GM12878 (cell line): ENCODE data around the gene PRKAG2. TPM values are rescaled to one million over a fixed set of nuclear protein-coding genes. Genes with fewer than 3 reads are reported as not detected.

Source experiments
- ATAC-seq: fragments of 200-7000 bp; cut with Tn5 transposase; 3 replicates; pipeline ENCODE4 v1.9.1; 2020; ENCODE audit warnings: mild to moderate bottlenecking, moderate library complexity
- BruUV-seq: library from RNA; stranded (reverse); fragments of 400-500 nt; replicated peaks from 2 replicates; lab custom pipeline; 2021; lab: Mats Ljungman, UMichigan
- CTCF ChIA-PET: fragments of 300-600 bp; sonication (Branson Sonifier 250); formaldehyde crosslinking; extraction: SDS; loops from one replicate; lab custom pipeline; 2021; ENCODE audit warnings: inconsistent platforms; lab: Yijun Ruan, JAX
- POLR2A ChIA-PET: fragments of 350-600 bp; formaldehyde crosslinking; extraction: SDS; loops from one replicate; lab custom pipeline; 2021; ENCODE audit warnings: inconsistent platforms; lab: Charles Lee
- RAD21 ChIA-PET: fragments of 300-600 bp; sonication (Branson Sonifier 250); formaldehyde crosslinking; loops from one replicate; lab custom pipeline; 2023; ENCODE audit warnings: antibody characterized with exemption; ENCODE audit not compliant: unreplicated experiment; lab: Charles Lee
- SMC1A ChIA-PET: fragments of 300-600 bp; sonication (Branson Sonifier 250); formaldehyde crosslinking; loops from one replicate; lab custom pipeline; 2023; ENCODE audit not compliant: unreplicated experiment, uncharacterized antibody; lab: Charles Lee
- DNase-seq: peaks from one replicate; pipeline ENCODE4 v3.0.0-alpha.2; 2011; ENCODE audit warnings: low read depth, low spot score
- FAIRE-seq: peaks from 3 replicates; lab custom pipeline; 2011; peaks lifted over from hg19 to GRCh38; lab: Jason Lieb, UNC
- H2AFZ ChIP-seq: 2 replicates; pipeline ENCODE4 v1.6.0; 2011; ENCODE audit warnings: low read depth, low read length, control low read depth; ENCODE audit not compliant: control insufficient read depth
- H3K27ac ChIP-seq: 2 replicates; pipeline ENCODE4 v1.5.1; 2011; ENCODE audit warnings: control low read depth; ENCODE audit not compliant: control insufficient read depth, insufficient read depth
- H3K27me3 ChIP-seq, 2 experiments: replicated peaks in 1 of 2; 2 replicates each; pipeline versions ENCODE4 v1.6.0 to v1.6.1; 2011; ENCODE audit warnings: low read length in 1 of 2; ENCODE audit not compliant: control insufficient read depth in 2 of 2, insufficient read depth in 2 of 2
- H3K36me3 ChIP-seq, 2 experiments: 2 replicates each; pipeline ENCODE4 v1.5.1; 2011; ENCODE audit warnings: low read length in 1 of 2; ENCODE audit not compliant: control insufficient read depth in 2 of 2, insufficient read depth in 2 of 2
- H3K4me1 ChIP-seq: 2 replicates; pipeline ENCODE4 v1.6.1; 2011; ENCODE audit warnings: mild to moderate bottlenecking, low read length, moderate library complexity, mixed read lengths; ENCODE audit not compliant: control insufficient read depth, insufficient read depth
- H3K4me2 ChIP-seq: 2 replicates; pipeline ENCODE4 v1.6.0; 2011; ENCODE audit warnings: control low read depth; ENCODE audit not compliant: control insufficient read depth, insufficient read depth
- H3K4me3 ChIP-seq: fragments of 200-600 bp; sonication (generic); 2 replicates; pipeline ENCODE4 v1.5.1; 2016
- H3K79me2 ChIP-seq: 2 replicates; pipeline ENCODE4 v1.6.0; 2011; ENCODE audit warnings: low read length; ENCODE audit not compliant: control insufficient read depth, insufficient read depth
- H3K9ac ChIP-seq: 2 replicates; pipeline ENCODE4 v1.8.0; 2011; ENCODE audit warnings: low read length, control low read depth, mixed read lengths; ENCODE audit not compliant: control insufficient read depth, insufficient read depth
- H3K9me3 ChIP-seq: replicated peaks from 3 replicates; pipeline ENCODE4 v1.5.1; 2011; ENCODE audit warnings: mild to moderate bottlenecking, low read length; ENCODE audit not compliant: control insufficient read depth, insufficient read depth
- H4K20me1 ChIP-seq: 2 replicates; pipeline ENCODE4 v1.6.0; 2011; ENCODE audit not compliant: control insufficient read depth, insufficient read depth
- ATF7 ChIP-seq: fragments of 450-650 bp; IDR thresholded peaks from 2 replicates; pipeline ENCODE4 v1.6.1; 2016; ENCODE audit warnings: low read depth, mild to moderate bottlenecking
- CBX3 ChIP-seq: fragments of 200-600 bp; sonication (generic); IDR thresholded peaks from 2 replicates; pipeline ENCODE4 v1.6.1; 2016; ENCODE audit warnings: low read depth, borderline replicate concordance
- E4F1 ChIP-seq: fragments of 450-650 bp; IDR thresholded peaks from 2 replicates; pipeline ENCODE4 v1.6.1; 2018; ENCODE audit warnings: borderline replicate concordance, mild to moderate bottlenecking; ENCODE audit not compliant: partially characterized antibody
- FOXM1 ChIP-seq: IDR thresholded peaks from 2 replicates; pipeline ENCODE4 v1.6.1; 2012; ENCODE audit warnings: low read depth, mild to moderate bottlenecking, inconsistent platforms, low read length, moderate library complexity
- NR2C2 ChIP-seq: IDR thresholded peaks from 2 replicates; pipeline ENCODE4 v1.6.1; 2011; ENCODE audit warnings: borderline replicate concordance, low read depth; ENCODE audit not compliant: control insufficient read depth, insufficient read length
- PAX8 ChIP-seq: fragments of 450-650 bp; IDR thresholded peaks from 2 replicates; pipeline ENCODE4 v1.6.1; 2017; ENCODE audit warnings: mild to moderate bottlenecking, moderate library complexity
- PML ChIP-seq: IDR thresholded peaks from 2 replicates; pipeline ENCODE4 v1.6.1; 2012; ENCODE audit warnings: low read length, inconsistent platforms
- RB1 ChIP-seq: fragments of 450-650 bp; formaldehyde crosslinking; IDR thresholded peaks from 2 replicates; pipeline ENCODE4 v1.6.1; 2017; ENCODE audit warnings: mild to moderate bottlenecking, borderline replicate concordance
- TAF1 ChIP-seq: IDR thresholded peaks from 2 replicates; pipeline ENCODE4 v1.6.1; 2011; ENCODE audit warnings: mild to moderate bottlenecking, low read depth, low read length, borderline replicate concordance
- ZBTB11 ChIP-seq: fragments of 450-650 bp; formaldehyde crosslinking; IDR thresholded peaks from 2 replicates; pipeline ENCODE4 v1.5.0; 2022; ENCODE audit warnings: mild to moderate bottlenecking, missing genetic modification characterization
- ZNF384 ChIP-seq: IDR thresholded peaks from 2 replicates; pipeline ENCODE4 v1.6.1; 2012; ENCODE audit warnings: low read depth, mild to moderate bottlenecking, low read length, improper control_type of control experiment, borderline replicate concordance
- ZNF592 ChIP-seq: fragments of 450-650 bp; IDR thresholded peaks from 2 replicates; pipeline ENCODE4 v1.6.1; 2017; ENCODE audit warnings: mild to moderate bottlenecking, moderate library complexity
- WGBS: methylation state at CpG from one replicate; pipeline ENCODE4 v1.1.6; 2016; ENCODE audit warnings: low lambda C conversion rate; ENCODE audit not compliant: insufficient replicate concordance, insufficient coverage; ENCODE audit errors: missing lambda C conversion rate; 5-methylcytosine and 5-hydroxymethylcytosine counted together
- in situ Hi-C: fragments of 300-500 bp; cut with MboI; formaldehyde crosslinking; loops from 9 replicates; pipeline ENCODE4 v1.14.3; 2018; ENCODE audit warnings: mixed read lengths
- intact Hi-C: fragments of 100-400 bp; cut with micrococcal nuclease; formaldehyde crosslinking; loops from one replicate; pipeline ENCODE4 v1.14.2; 2022; ENCODE audit not compliant: unreplicated experiment
- polyA plus RNA-seq, 11 experiments: library from polyadenylated mRNA; depleted of rRNA in 4 of 11; unstranded in 6 of 11; stranded (reverse) in 5 of 11; fragments of >200 nt; fragmentation: Nextera tagmentation in 4 of 11; fragmentation: Illumina TruSeq in 1 of 11; extraction: Ambion mirVana in 4 of 11; extraction: Trizol in 1 of 11; gene quantifications; 1 replicate in 1 of 11; 2 replicates in 10 of 11; pipeline versions ENCODE4 v1.2.1 to v1.2.3, GENCODE V29; 2011 to 2016; ENCODE audit warnings: inconsistent platforms in 2 of 11, missing spikeins in 2 of 11, low read depth in 1 of 11
- total RNA-seq, 4 experiments: library from RNA; depleted of rRNA in 3 of 4; stranded (reverse); fragments of >200 nt in 3 of 4; fragmentation: Illumina TruSeq in 1 of 4; extraction: Trizol in 1 of 4; gene quantifications; 2 replicates each; pipeline versions ENCODE4 v1.2.1 to v1.2.3, GENCODE V29; 2013 to 2021

PRKAG2 gene
- total and polyA plus RNA-seq, 10 of the 15 experiments (the other 5 are each of a cell fraction or from before 2014, with no cell fraction given): 3.4 to 8.9 (median 6.8) TPM

- TF ChIP-seq E4F1: no peak
- TF ChIP-seq CBX3: no peak
These were observed 17.6 kb downstream of the PRKAG2 start (continued) for GRCh38 chr7:151859111-151859947.

GRCh38 chr7:151858456-151858855 is 18.5 kb downstream of the PRKAG2 start:
- Histone ChIP-seq H3K27ac (no peak overlapping the region), H3K79me2 (no peaks in the 10 kb centered on the region), H3K4me2 (no peak overlapping the region), H3K36me3 (no peaks in the 10 kb centered on the region), H2AFZ (no peak overlapping the region), H3K27me3 (no peaks in the 10 kb centered on the region), H3K4me3 (no peak overlapping the region), H3K9me3 (no peaks in the 10 kb centered on the region), H3K9ac (no peak overlapping the region), H3K4me1 (no peaks in the 10 kb centered on the region), H4K20me1 (no peaks in the 10 kb centered on the region)
- ChIA-PET POLR2A (no interaction called here), SMC1A (no interaction called here), CTCF (interaction anchor here (0.6 kb wide), 1 partner anchor 210 kb away, joined by 3 read pairs; no protein-coding TSS in a partner anchor), RAD21 (no interaction called here)
- 92% methylated on average over 5 of the region's 5 CpGs for WGBS
- FAIRE-seq: no peak
- in situ Hi-C loops (no loop called here), intact Hi-C loops (no loop called here)
- ATAC-seq: no peak
- no peak for DNase-seq
- no TSS peak for BruUV-seq
- TF ChIP-seq FOXM1 (no peak), RB1 (no peak), NR2C2 (no peak), TAF1 (no peak), ZNF384 (no peak), ATF7 (no peak), ZNF592 (no peak), ZBTB11 (no peak), PAX8 (no peak), PML (no peak)
